Activated CD8-positive, alpha-beta memory T cell treated with anti-CD3 and anti-CD28 coated beads for 24 hours (primary cell): ENCODE measurements around the gene ENOPH1.
A peak's percentile ranks its signal among the peaks of the same experiment; 100 is the strongest.
"Not testable (repeated sequence)": the region's sequence is repeated elsewhere in the genome, so short reads cannot be mapped to it uniquely, and the experiment has no call there.

ENCODE experiments used
- DNase-seq: peaks from one replicate; pipeline ENCODE4 v3.0.0-alpha.2; 2020

The ENOPH1 gene

GRCh38 chr4:82428969-82429727 lies 1.2 kb upstream of the ENOPH1 start:
- DNase-seq: peak; percentile 96

- no peak for DNase-seq
Measured at GRCh38 chr4:82429728-82430192, 630 bp upstream of the ENOPH1 start.

GRCh38 chr4:82430964-82431745 lies 765 bp downstream of the ENOPH1 start:
- no peak for DNase-seq

- no peak for DNase-seq
Measured at GRCh38 chr4:82431831-82432230, 1.4 kb downstream of the ENOPH1 start.

- DNase-seq: no peak
Measured at GRCh38 chr4:82432596-82432995, 2.2 kb downstream of the ENOPH1 start.

GRCh38 chr4:82433791-82434190 lies 3.4 kb downstream of the ENOPH1 start:
- no peak for DNase-seq

GRCh38 chr4:82434949-82435348 lies 4.6 kb downstream of the ENOPH1 start:
- no peak for DNase-seq

- no peak for DNase-seq
Measured at GRCh38 chr4:82436130-82436529, 5.7 kb downstream of the ENOPH1 start.

- DNase-seq: no peak
Measured at GRCh38 chr4:82436780-82437179, 6.4 kb downstream of the ENOPH1 start.

GRCh38 chr4:82437285-82438005 lies 7.1 kb downstream of the ENOPH1 start:
- no peak for DNase-seq

GRCh38 chr4:82439088-82439487 lies 8.7 kb downstream of the ENOPH1 start:
- no peak for DNase-seq

GRCh38 chr4:82447886-82448285 lies 17.5 kb downstream of the ENOPH1 start:
- no peak for DNase-seq

- no peak for DNase-seq
Measured at GRCh38 chr4:82450966-82451755, 20.8 kb downstream of the ENOPH1 start.

- DNase-seq: no peak
Measured at GRCh38 chr4:82452026-82452425, 21.6 kb downstream of the ENOPH1 start.

- DNase-seq: no peak
Measured at GRCh38 chr4:82457266-82457665, 26.9 kb downstream of the ENOPH1 start.

GRCh38 chr4:82458729-82459128 lies 28.3 kb downstream of the ENOPH1 start:
- DNase-seq: no peak

GRCh38 chr4:82461710-82462109 lies 31.3 kb downstream of the ENOPH1 start:
- no peak for DNase-seq

- peak; percentile 93 for DNase-seq
Measured at GRCh38 chr4:82462415-82462831, 32.0 kb downstream of the ENOPH1 start.

- DNase-seq: no peak
Measured at GRCh38 chr4:82463221-82463620, 32.8 kb downstream of the ENOPH1 start.

- no peak for DNase-seq
Measured at GRCh38 chr4:82467471-82467870, 37.1 kb downstream of the ENOPH1 start.

GRCh38 chr4:82469791-82470345 lies 39.5 kb downstream of the ENOPH1 start:
- DNase-seq: no peak

- DNase-seq: not testable (repeated sequence)
Measured at GRCh38 chr4:82473080-82473479, 42.7 kb downstream of the ENOPH1 start.
